HG02759 (cell line): ENCODE data around the gene SCFD2.
A peak's percentile ranks its signal among the peaks of the same experiment; 100 is the strongest.
"Not testable (repeated sequence)": the region's sequence is repeated elsewhere in the genome, so short reads cannot be mapped to it uniquely, and the experiment has no call there.

Experiments used
- ATAC-seq: cut with Tn5 transposase; IDR thresholded peaks from one replicate; pipeline ENCODE4 v1.9.1; 2021; ENCODE audit warnings: mild to moderate bottlenecking, moderate library complexity; ENCODE audit not compliant: unreplicated experiment

SCFD2 gene

GRCh38 chr4:53267026-53267425 lies 98.8 kb downstream of the SCFD2 start:
- no peak for ATAC-seq

- ATAC-seq, result not testable (repeated sequence)
Measured at GRCh38 chr4:53255986-53256385, 109.9 kb downstream of the SCFD2 start.

GRCh38 chr4:53240573-53240972 lies 125.3 kb downstream of the SCFD2 start:
- no peak for ATAC-seq

GRCh38 chr4:53238352-53238751 lies 127.5 kb downstream of the SCFD2 start:
- ATAC-seq, result not testable (repeated sequence)

- not testable (repeated sequence) for ATAC-seq
Measured at GRCh38 chr4:53237811-53238210, 128.1 kb downstream of the SCFD2 start.

- ATAC-seq, result not testable (repeated sequence)
Measured at GRCh38 chr4:53236624-53237023, 129.2 kb downstream of the SCFD2 start.

- peak; percentile 47 for ATAC-seq
Measured at GRCh38 chr4:53235547-53235946, 130.3 kb downstream of the SCFD2 start.

- ATAC-seq, result no peak
Measured at GRCh38 chr4:53234669-53235068, 131.2 kb downstream of the SCFD2 start.

- ATAC-seq, result no peak
Measured at GRCh38 chr4:53234111-53234510, 131.8 kb downstream of the SCFD2 start.

GRCh38 chr4:53233114-53233795 lies 132.6 kb downstream of the SCFD2 start:
- ATAC-seq, result no peak

GRCh38 chr4:53232371-53232770 lies 133.5 kb downstream of the SCFD2 start:
- no peak for ATAC-seq

- ATAC-seq, result no peak
Measured at GRCh38 chr4:53228036-53228435, 137.8 kb downstream of the SCFD2 start.

- ATAC-seq, result no peak
Measured at GRCh38 chr4:53227451-53227850, 138.4 kb downstream of the SCFD2 start.

- ATAC-seq, result no peak
Measured at GRCh38 chr4:53221832-53222480, 143.9 kb downstream of the SCFD2 start.

- not testable (repeated sequence) for ATAC-seq
Measured at GRCh38 chr4:53219148-53219547, 146.7 kb downstream of the SCFD2 start.

- no peak for ATAC-seq
Measured at GRCh38 chr4:53208753-53209152, 157.1 kb downstream of the SCFD2 start.

- ATAC-seq, result no peak
Measured at GRCh38 chr4:53205970-53206369, 159.9 kb downstream of the SCFD2 start.

GRCh38 chr4:53199356-53199755 lies 166.5 kb downstream of the SCFD2 start:
- ATAC-seq, result no peak

GRCh38 chr4:53197772-53198142 lies 168.1 kb downstream of the SCFD2 start:
- no peak for ATAC-seq

- ATAC-seq, result peak; percentile 60
Measured at GRCh38 chr4:53196882-53197771, 168.7 kb downstream of the SCFD2 start.

GRCh38 chr4:53195815-53196661 lies 169.8 kb downstream of the SCFD2 start:
- ATAC-seq, result no peak
